SH-SY5Y (cell line): Measurements from ENCODE around the gene KIAA1328.

ENCODE experiments used
- GATA2 ChIP-seq: IDR thresholded peaks from 2 replicates; pipeline ENCODE4 v1.6.1; 2011; ENCODE audit warnings: mild to moderate bottlenecking, low read depth, low read length
- GATA3 ChIP-seq: IDR thresholded peaks from 2 replicates; pipeline ENCODE4 v1.6.1; 2011; ENCODE audit warnings: low read depth, mild to moderate bottlenecking, low read length, moderate library complexity

KIAA1328 gene

GRCh38 chr18:37265382-37265781 is 436.5 kb downstream of the KIAA1328 start:
- TF ChIP-seq GATA2 = no peak
- TF ChIP-seq GATA3 = no peak

- TF ChIP-seq GATA3 = no peak
- no peak for TF ChIP-seq GATA2
These were observed 437.4 kb downstream of the KIAA1328 start for GRCh38 chr18:37266290-37266689.

GRCh38 chr18:37270038-37270665 is 441.2 kb downstream of the KIAA1328 start:
- no peak for TF ChIP-seq GATA3
- no peak for TF ChIP-seq GATA2

- no peak for TF ChIP-seq GATA2
- no peak for TF ChIP-seq GATA3
These were observed 441.7 kb downstream of the KIAA1328 start for GRCh38 chr18:37270666-37271052.

GRCh38 chr18:37272226-37272625 is 443.3 kb downstream of the KIAA1328 start:
- TF ChIP-seq GATA2 (no peak), GATA3 (no peak)

- TF ChIP-seq GATA3 (no peak), GATA2 (no peak)
These were observed 443.9 kb downstream of the KIAA1328 start for GRCh38 chr18:37272841-37273240.

- TF ChIP-seq GATA2 = no peak
These were observed 445.6 kb downstream of the KIAA1328 start for GRCh38 chr18:37274309-37275236.

GRCh38 chr18:37275237-37275741 is 446.4 kb downstream of the KIAA1328 start:
- TF ChIP-seq GATA3 = no peak
- no peak for TF ChIP-seq GATA2

- TF ChIP-seq GATA2 = no peak
These were observed 447.4 kb downstream of the KIAA1328 start for GRCh38 chr18:37276111-37276890.

- TF ChIP-seq GATA3 (no peak), GATA2 (no peak)
These were observed 448.9 kb downstream of the KIAA1328 start for GRCh38 chr18:37277804-37278203.
